H1 (cell line): ENCODE measurements around the gene MUC22. TPM values are rescaled to one million over a fixed set of nuclear protein-coding genes. Genes with fewer than 3 reads are reported as not detected.

Experiments used
- CTCF ChIA-PET: fragments of 300-600 bp; sonication (Branson Sonifier 250); formaldehyde crosslinking; loops from one replicate; lab custom pipeline; 2021; ENCODE audit not compliant: partially characterized antibody; lab: Charles Lee
- POLR2A ChIA-PET: fragments of 300-600 bp; sonication (Branson Sonifier 250); formaldehyde crosslinking; loops from one replicate; lab custom pipeline; 2021; ENCODE audit warnings: inconsistent platforms; ENCODE audit not compliant: partially characterized antibody; lab: Charles Lee
- DNase-seq, 2 experiments: peaks; one replicate each; pipeline versions ENCODE4 v3.0.0 to v3.0.0-alpha.2; 2010 to 2022; ENCODE audit warnings: low spot score in 2 of 2, low read depth in 1 of 2, mixed read lengths in 1 of 2
- FAIRE-seq: peaks from 2 replicates; lab custom pipeline; 2011; peaks lifted over from hg19 to GRCh38; lab: Jason Lieb, UNC
- H2AFZ ChIP-seq: 2 replicates; pipeline ENCODE4 v1.8.1; 2012; ENCODE audit warnings: low read length, inconsistent platforms
- H2AK5ac ChIP-seq: 2 replicates; pipeline ENCODE4 v1.6.1; 2013; ENCODE audit warnings: low read depth, low read length
- H2BK120ac ChIP-seq: replicated peaks from 2 replicates; pipeline ENCODE3; 2013; ENCODE audit warnings: low read depth, low read length, inconsistent platforms
- H2BK12ac ChIP-seq: 2 replicates; pipeline ENCODE4 v1.6.1; 2013; ENCODE audit warnings: low read depth, low read length
- H2BK15ac ChIP-seq: 2 replicates; pipeline ENCODE4 v1.6.1; 2013; ENCODE audit warnings: low read length
- H2BK20ac ChIP-seq: 2 replicates; pipeline ENCODE4 v1.6.1; 2013; ENCODE audit warnings: low read length
- H2BK5ac ChIP-seq: 2 replicates; pipeline ENCODE4 v1.6.1; 2013; ENCODE audit warnings: low read depth, low read length
- H3K14ac ChIP-seq: 2 replicates; pipeline ENCODE4 v1.6.1; 2013; ENCODE audit warnings: inconsistent platforms; ENCODE audit not compliant: insufficient read length
- H3K18ac ChIP-seq: 2 replicates; pipeline ENCODE4 v1.6.1; 2013; ENCODE audit warnings: low read length; ENCODE audit errors: extremely low read depth
- H3K23ac ChIP-seq: 2 replicates; pipeline ENCODE4 v1.6.1; 2013; ENCODE audit warnings: inconsistent platforms; ENCODE audit not compliant: insufficient read length
- H3K23me2 ChIP-seq: 2 replicates; pipeline ENCODE4 v1.6.1; 2013; ENCODE audit warnings: low read depth, low read length
- H3K27ac ChIP-seq: 2 replicates; pipeline ENCODE4 v1.6.1; 2011; ENCODE audit warnings: low read depth, low read length, inconsistent platforms
- H3K27me3 ChIP-seq, 4 experiments: replicated peaks in 1 of 4; 1 replicate in 1 of 4; 2 replicates in 3 of 4; pipeline versions ENCODE4 v1.6.1 to v1.8.1; 2011 to 2013; ENCODE audit warnings: low read length in 3 of 4, mild to moderate bottlenecking in 3 of 4, inconsistent platforms in 2 of 4, mixed read lengths in 2 of 4, moderate library complexity in 1 of 4; ENCODE audit not compliant: control insufficient read depth in 3 of 4, insufficient read depth in 3 of 4; ENCODE audit errors: extremely low read depth in 1 of 4
- H3K36me3 ChIP-seq, 4 experiments: 2 replicates each; pipeline versions ENCODE4 v1.6.1 to v1.8.1; 2011 to 2013; ENCODE audit warnings: mild to moderate bottlenecking in 4 of 4, low read length in 3 of 4, moderate library complexity in 2 of 4, control low read depth in 1 of 4, inconsistent platforms in 1 of 4; ENCODE audit not compliant: insufficient read depth in 4 of 4, control insufficient read depth in 2 of 4
- H3K4ac ChIP-seq: replicated peaks from 2 replicates; pipeline ENCODE3; 2013; ENCODE audit warnings: low read length, low read depth, mixed read lengths, inconsistent platforms; ENCODE audit not compliant: insufficient read length
- H3K4me1 ChIP-seq, 4 experiments: replicated peaks in 1 of 4; 1 replicate in 1 of 4; 2 replicates in 3 of 4; pipeline versions ENCODE4 v1.6.1 to v1.8.1; 2011 to 2013; ENCODE audit warnings: low read length in 3 of 4, inconsistent platforms in 2 of 4, mixed read lengths in 1 of 4; ENCODE audit not compliant: insufficient read depth in 4 of 4, control insufficient read depth in 3 of 4
- H3K4me2 ChIP-seq, 2 experiments: 2 replicates each; pipeline versions ENCODE4 v1.6.1 to v1.8.1; 2011 to 2013; ENCODE audit warnings: low read depth in 2 of 2, low read length in 2 of 2, control low read depth in 1 of 2, inconsistent platforms in 1 of 2, mild to moderate bottlenecking in 1 of 2; ENCODE audit not compliant: insufficient read depth in 1 of 2
- H3K4me3 ChIP-seq, 4 experiments: fragments of 200-600, 300-600 bp in 1 of 4; sonication (generic), shearing (Covaris generic), sonication (Bioruptor Twin) in 1 of 4; 2 replicates each; pipeline versions ENCODE4 v1.5.1 to v1.8.1; 2011 to 2016; ENCODE audit warnings: low read length in 4 of 4, low read depth in 3 of 4, control low read depth in 2 of 4, inconsistent platforms in 2 of 4, mild to moderate bottlenecking in 2 of 4, mixed read lengths in 1 of 4, moderate library complexity in 1 of 4; ENCODE audit not compliant: insufficient read depth in 2 of 4; ENCODE audit errors: extremely low read depth in 1 of 4
- H3K56ac ChIP-seq: replicated peaks from 2 replicates; pipeline ENCODE3; 2013; ENCODE audit warnings: low read depth, mild to moderate bottlenecking, mixed read lengths, low read length, inconsistent platforms; ENCODE audit not compliant: insufficient read length
- H3K79me1 ChIP-seq: 2 replicates; pipeline ENCODE4 v1.6.1; 2013; ENCODE audit warnings: low read depth, low read length, control low read depth
- H3K79me2 ChIP-seq, 2 experiments: 2 replicates each; pipeline versions ENCODE4 v1.6.1 to v1.8.1; 2012 to 2013; ENCODE audit warnings: low read length in 2 of 2, mild to moderate bottlenecking in 2 of 2, inconsistent platforms in 1 of 2; ENCODE audit not compliant: insufficient read depth in 2 of 2, control insufficient read depth in 1 of 2
- H3K9ac ChIP-seq, 4 experiments: replicated peaks in 1 of 4; 1 replicate in 1 of 4; 2 replicates in 3 of 4; pipeline versions ENCODE4 v1.6.1 to v1.8.1; 2011 to 2013; ENCODE audit warnings: low read depth in 3 of 4, low read length in 3 of 4, control low read depth in 2 of 4, mild to moderate bottlenecking in 2 of 4, moderate library complexity in 2 of 4, inconsistent platforms in 1 of 4; ENCODE audit errors: extremely low read depth in 1 of 4
- H3K9me3 ChIP-seq, 2 experiments: 2 replicates each; pipeline versions ENCODE4 v1.6.1 to v1.8.1; 2012 to 2013; ENCODE audit warnings: mild to moderate bottlenecking in 2 of 2, moderate library complexity in 2 of 2, control low read depth in 1 of 2, inconsistent platforms in 1 of 2, low read depth in 1 of 2, low read length in 1 of 2, mixed read lengths in 1 of 2; ENCODE audit not compliant: insufficient read depth in 2 of 2
- H4K20me1 ChIP-seq, 2 experiments: replicated peaks in 1 of 2; 2 replicates each; pipeline versions ENCODE3 to v1.8.1; 2011 to 2013; ENCODE audit warnings: inconsistent platforms in 2 of 2, low read length in 2 of 2, mild to moderate bottlenecking in 1 of 2; ENCODE audit not compliant: insufficient read depth in 2 of 2, control insufficient read depth in 1 of 2
- H4K5ac ChIP-seq: 2 replicates; pipeline ENCODE4 v1.6.1; 2013; ENCODE audit warnings: low read length, low read depth, mixed read lengths, inconsistent platforms; ENCODE audit not compliant: insufficient read length
- H4K8ac ChIP-seq: 2 replicates; pipeline ENCODE4 v1.8.0; 2013; ENCODE audit warnings: mild to moderate bottlenecking, moderate library complexity, low read length, inconsistent platforms; ENCODE audit not compliant: insufficient read depth; ENCODE audit errors: extremely low read depth
- H4K91ac ChIP-seq: replicated peaks from 2 replicates; pipeline ENCODE3; 2013; ENCODE audit warnings: low read length, mixed read lengths, inconsistent platforms; ENCODE audit not compliant: insufficient read length
- BRCA1 ChIP-seq: IDR thresholded peaks from 2 replicates; pipeline ENCODE4 v1.6.1; 2012; ENCODE audit warnings: low read depth, low read length, improper control_type of control experiment
- CBX5 ChIP-seq: fragments of 300-800, 300-1000 bp; sonication (generic); IDR thresholded peaks from 2 replicates; pipeline ENCODE4 v1.7.1; 2016; ENCODE audit warnings: antibody characterized with exemption, low read length, low read depth
- CHD2 ChIP-seq: IDR thresholded peaks from 2 replicates; pipeline ENCODE4 v1.6.1; 2012; ENCODE audit warnings: low read length, improper control_type of control experiment
- CREB1 ChIP-seq: IDR thresholded peaks from 2 replicates; pipeline ENCODE4 v1.6.1; 2012; ENCODE audit warnings: inconsistent platforms
- HDAC6 ChIP-seq: IDR thresholded peaks from one replicate; pipeline ENCODE4 v1.7.1; 2012; ENCODE audit warnings: low read depth, mild to moderate bottlenecking, inconsistent platforms, low read length, moderate library complexity
- NRF1 ChIP-seq: IDR thresholded peaks from 2 replicates; pipeline ENCODE4 v1.6.1; 2011; ENCODE audit warnings: mild to moderate bottlenecking, low read depth, low read length, improper control_type of control experiment
- POLR2AphosphoS5 ChIP-seq: IDR thresholded peaks from 2 replicates; pipeline ENCODE4 v1.6.1; 2011; ENCODE audit warnings: low read depth, low read length
- SP1 ChIP-seq: IDR thresholded peaks from 2 replicates; pipeline ENCODE4 v1.6.1; 2011; ENCODE audit warnings: low read depth, low read length
- SP4 ChIP-seq: IDR thresholded peaks from 2 replicates; pipeline ENCODE4 v1.6.1; 2012; ENCODE audit warnings: low read length, inconsistent platforms
- WGBS, 2 experiments: shearing (Covaris generic) in 1 of 2; methylation state at CpG; one replicate each; pipeline versions ENCODE4 v1.1.6 to v1.1.7; 2013 to 2015; ENCODE audit warnings: low lambda C conversion rate in 2 of 2, mixed read lengths in 2 of 2, inconsistent platforms in 1 of 2, low coverage in 1 of 2, missing lambda C conversion rate in 1 of 2; ENCODE audit not compliant: insufficient replicate concordance in 2 of 2, insufficient coverage in 1 of 2, insufficient read length in 1 of 2; ENCODE audit errors: extremely low coverage in 1 of 2, missing lambda C conversion rate in 1 of 2; 5-methylcytosine and 5-hydroxymethylcytosine counted together
- polyA plus RNA-seq, 7 experiments: library from polyadenylated mRNA; depleted of rRNA in 3 of 7; stranded (reverse) in 5 of 7; unstranded in 2 of 7; fragments of >200 nt in 5 of 7; fragments of 200-250 nt in 2 of 7; gene quantifications; 1 replicate in 5 of 7; 2 replicates in 1 of 7; 4 replicates in 1 of 7; pipeline versions ENCODE4 v1.2.1 to v1.2.3, GENCODE V29; 2011 to 2013; ENCODE audit warnings: missing spikeins in 2 of 7, mixed read lengths in 2 of 7
- total RNA-seq: library from RNA; stranded (reverse); fragmentation: NEBNext Ultra II Directional; extraction: Animal tissue kit (Norgen Biotek cat#: 25700); gene quantifications from 2 replicates; pipeline ENCODE4 v1.2.1, GENCODE V29; 2021
- TF ChIP-seq, protein P1 (sequence below): IDR thresholded peaks from 2 replicates; pipeline ENCODE4 v1.6.1; 2012; ENCODE audit warnings: low read length, inconsistent platforms
- TF ChIP-seq, protein P2 (sequence below): IDR thresholded peaks from 2 replicates; pipeline ENCODE4 v1.6.1; 2012; ENCODE audit warnings: inconsistent platforms

MUC22 gene
- total and polyA plus RNA-seq, 2 of the 8 experiments (the other 6 are each of a cell fraction or from before 2014, with no cell fraction given): 0.02 TPM; not detected in 1

GRCh38 chr6:30966154-30966553, 44.1 kb upstream of the MUC22 start:
- CTCF ChIA-PET: interaction anchor here (1.0 to 3.4 kb wide), 3 partner anchors 9 to 144 kb away, joined by 3 to 10 read pairs (median 4); no protein-coding TSS in a partner anchor
- FAIRE-seq: no peak
- H3K4me2 ChIP-seq: no peak overlapping the region
- no peak overlapping the region for H3K4ac ChIP-seq
- no peak overlapping the region for H2BK15ac ChIP-seq
- no peak overlapping the region for H3K23ac ChIP-seq
- no peak overlapping the region for H3K4me3 ChIP-seq
- H3K79me1 ChIP-seq: no peaks in the 10 kb centered on the region
- H3K9me3 ChIP-seq: no peaks in the 10 kb centered on the region
- no peak overlapping the region for H2AFZ ChIP-seq
- H4K20me1 ChIP-seq: no peaks in the 10 kb centered on the region
- 68% methylated on average over 3 of the region's 3 CpGs; no CpG with 5 or more reads in 1 of the 2 experiments for WGBS, 2 experiments
- no peaks in the 10 kb centered on the region; the same call in 1 of the 2 replicates for H3K23me2 ChIP-seq
- H2BK12ac ChIP-seq: no peak overlapping the region
- no peaks in the 10 kb centered on the region for H3K36me3 ChIP-seq
- no peak overlapping the region for H2BK5ac ChIP-seq
- H3K56ac ChIP-seq: no peak overlapping the region
- H2AK5ac ChIP-seq: no peak overlapping the region
- H4K5ac ChIP-seq: no peak overlapping the region
- TF ChIP-seq, protein P1, sequence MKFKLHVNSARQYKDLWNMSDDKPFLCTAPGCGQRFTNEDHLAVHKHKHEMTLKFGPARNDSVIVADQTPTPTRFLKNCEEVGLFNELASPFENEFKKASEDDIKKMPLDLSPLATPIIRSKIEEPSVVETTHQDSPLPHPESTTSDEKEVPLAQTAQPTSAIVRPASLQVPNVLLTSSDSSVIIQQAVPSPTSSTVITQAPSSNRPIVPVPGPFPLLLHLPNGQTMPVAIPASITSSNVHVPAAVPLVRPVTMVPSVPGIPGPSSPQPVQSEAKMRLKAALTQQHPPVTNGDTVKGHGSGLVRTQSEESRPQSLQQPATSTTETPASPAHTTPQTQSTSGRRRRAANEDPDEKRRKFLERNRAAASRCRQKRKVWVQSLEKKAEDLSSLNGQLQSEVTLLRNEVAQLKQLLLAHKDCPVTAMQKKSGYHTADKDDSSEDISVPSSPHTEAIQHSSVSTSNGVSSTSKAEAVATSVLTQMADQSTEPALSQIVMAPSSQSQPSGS: no peak
- TF ChIP-seq, protein P2, sequence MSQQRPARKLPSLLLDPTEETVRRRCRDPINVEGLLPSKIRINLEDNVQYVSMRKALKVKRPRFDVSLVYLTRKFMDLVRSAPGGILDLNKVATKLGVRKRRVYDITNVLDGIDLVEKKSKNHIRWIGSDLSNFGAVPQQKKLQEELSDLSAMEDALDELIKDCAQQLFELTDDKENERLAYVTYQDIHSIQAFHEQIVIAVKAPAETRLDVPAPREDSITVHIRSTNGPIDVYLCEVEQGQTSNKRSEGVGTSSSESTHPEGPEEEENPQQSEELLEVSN: no peak
- TF ChIP-seq BRCA1 (no peak), POLR2AphosphoS5 (no peak), NRF1 (no peak), CBX5 (no peak), CHD2 (no peak), CREB1 (no peak), HDAC6 (no peak), SP1 (no peak), SP4 (no peak)
- TF ChIP-seq, all 59 proteins: peak for 0
- Histone ChIP-seq H3K79me2 (no peaks in the 10 kb centered on the region), H3K27me3 (no peaks in the 10 kb centered on the region), H3K27ac (no peak overlapping the region), H3K4me1 (peaks cover 0 to 4% (median 0%) of the 10 kb centered on the region in 4 experiments; a peak in 1 of 7 replicates), H4K91ac (no peak overlapping the region), H4K8ac (no peak overlapping the region), H2BK20ac (0 out of 2 replicates have a peak overlapping the region, but pooled peaks have one; percentile 13), H2BK120ac (no peak overlapping the region), H3K18ac (no peak overlapping the region), H3K9ac (no peak overlapping the region), H3K14ac (no peak overlapping the region)
- POLR2A ChIA-PET: no interaction called here
- DNase-seq: no peak
